GM12873 (cell line): Measurements from ENCODE around the gene ZNF616.

Experiments used
- TF ChIP-seq, protein P1 (sequence below): IDR thresholded peaks from 2 replicates; pipeline ENCODE4 v1.5.1; 2012; ENCODE audit warnings: low read depth, mild to moderate bottlenecking, moderate library complexity, low read length, control low read depth; ENCODE audit not compliant: insufficient read depth; ENCODE audit errors: missing control alignments

The ZNF616 gene

GRCh38 chr19:52070496-52070895 is 69.2 kb downstream of the ZNF616 start:
- TF ChIP-seq, protein P1, sequence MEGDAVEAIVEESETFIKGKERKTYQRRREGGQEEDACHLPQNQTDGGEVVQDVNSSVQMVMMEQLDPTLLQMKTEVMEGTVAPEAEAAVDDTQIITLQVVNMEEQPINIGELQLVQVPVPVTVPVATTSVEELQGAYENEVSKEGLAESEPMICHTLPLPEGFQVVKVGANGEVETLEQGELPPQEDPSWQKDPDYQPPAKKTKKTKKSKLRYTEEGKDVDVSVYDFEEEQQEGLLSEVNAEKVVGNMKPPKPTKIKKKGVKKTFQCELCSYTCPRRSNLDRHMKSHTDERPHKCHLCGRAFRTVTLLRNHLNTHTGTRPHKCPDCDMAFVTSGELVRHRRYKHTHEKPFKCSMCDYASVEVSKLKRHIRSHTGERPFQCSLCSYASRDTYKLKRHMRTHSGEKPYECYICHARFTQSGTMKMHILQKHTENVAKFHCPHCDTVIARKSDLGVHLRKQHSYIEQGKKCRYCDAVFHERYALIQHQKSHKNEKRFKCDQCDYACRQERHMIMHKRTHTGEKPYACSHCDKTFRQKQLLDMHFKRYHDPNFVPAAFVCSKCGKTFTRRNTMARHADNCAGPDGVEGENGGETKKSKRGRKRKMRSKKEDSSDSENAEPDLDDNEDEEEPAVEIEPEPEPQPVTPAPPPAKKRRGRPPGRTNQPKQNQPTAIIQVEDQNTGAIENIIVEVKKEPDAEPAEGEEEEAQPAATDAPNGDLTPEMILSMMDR = no peak

DNA sequence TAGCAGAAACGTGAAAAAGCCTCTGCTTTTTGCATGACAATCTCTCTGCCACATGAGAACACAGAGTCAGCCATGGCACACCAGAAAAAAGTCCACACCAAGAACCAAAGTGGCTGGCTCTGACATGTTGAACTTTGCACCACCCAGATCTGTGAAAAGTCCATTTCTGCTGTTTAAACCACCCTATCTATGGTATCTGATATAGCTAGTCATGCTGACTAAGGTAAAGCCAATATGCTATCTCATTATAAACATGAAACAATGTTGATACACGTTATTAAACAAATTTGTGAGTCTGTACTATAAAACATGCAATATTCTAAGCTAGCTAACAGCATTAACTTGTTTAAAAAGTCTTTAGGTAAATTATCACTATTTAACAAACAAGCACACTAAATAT is 70.1 kb downstream of the ZNF616 start:
- TF ChIP-seq, protein P1 = no peak

- TF ChIP-seq, protein P1 = no peak
Measured at GRCh38 chr19:52066258-52066863, 73.4 kb downstream of the ZNF616 start.

DNA sequence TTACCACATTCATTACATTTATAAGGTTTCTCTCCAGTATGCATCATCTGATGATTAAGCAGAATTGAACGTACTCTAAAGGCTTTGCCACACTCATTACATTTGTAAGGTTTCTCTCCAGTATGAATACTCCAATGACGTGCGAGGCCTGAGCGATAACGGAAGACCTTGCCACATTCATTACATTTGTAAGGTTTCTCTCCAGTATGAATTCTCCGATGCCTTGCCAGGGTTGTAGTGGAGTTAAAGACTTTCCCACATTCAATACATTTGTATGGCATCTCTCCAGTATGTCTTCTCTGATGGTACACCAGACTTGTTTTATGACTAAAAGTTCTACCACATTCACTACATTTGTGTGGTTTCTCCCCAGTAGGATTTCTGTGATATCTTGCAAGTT is 74.3 kb downstream of the ZNF616 start:
- TF ChIP-seq, protein P1 = no peak
